Measurements from ENCODE around the gene BLID. TPM values are rescaled to one million over a fixed set of nuclear protein-coding genes. Genes with fewer than 3 reads are reported as not detected.

BLID gene
- total RNA-seq, 1 experiment from 2014 or later, result not detected

DNA sequence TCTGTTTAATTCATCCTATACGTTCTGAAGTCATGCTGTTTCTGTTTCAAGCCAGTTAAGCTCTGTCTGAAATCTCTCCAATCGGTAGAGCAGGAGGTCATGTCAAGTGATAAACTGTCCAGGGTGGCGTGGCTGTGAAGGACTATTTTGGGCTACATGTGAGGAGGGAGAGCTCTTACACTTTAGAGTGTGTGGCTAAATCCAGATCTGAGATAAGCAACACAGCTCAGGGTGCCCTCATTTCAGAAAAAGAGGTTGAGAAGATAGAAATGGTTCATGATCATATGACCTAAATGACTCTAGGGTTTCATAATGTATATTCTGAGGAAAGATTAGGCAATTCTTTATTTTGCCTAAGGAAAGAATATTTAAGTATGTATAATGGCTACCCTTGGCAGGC is 8.4 kb downstream of the BLID start:
- H3K23ac ChIP-seq (ENCODE audit: insufficient read length, low read depth, low read length), result no peak overlapping the region
- no peak overlapping the region for H4K8ac ChIP-seq (replicated peaks; ENCODE audit: insufficient read length, low read depth, low read length)
- no peak overlapping the region for H2BK120ac ChIP-seq (ENCODE audit: low read depth, low read length, poor library complexity, severe bottlenecking)
- H3K4me1 ChIP-seq (ENCODE audit: insufficient read depth, low read length), result no peaks in the 10 kb centered on the region
- H3K27me3 Mint-ChIP-seq (ENCODE audit: low read depth), result no peaks in the 10 kb centered on the region; the same call in 1 of the 2 replicates
- H2AK5ac ChIP-seq (ENCODE audit: insufficient read length, low read length), result no peak overlapping the region
- no peaks in the 10 kb centered on the region for H3K36me3 Mint-ChIP-seq (ENCODE audit: insufficient read depth in 1 of 3, low read depth in 3 of 3)
- no peak for DNase-seq
- H2AFZ ChIP-seq (ENCODE audit: low read length), result no peak overlapping the region
- H3K56ac ChIP-seq (ENCODE audit: insufficient read length, low read depth, low read length), result no peak overlapping the region
- no CpG with 5 or more reads among the region's 3 CpGs for WGBS (ENCODE audit: extremely low coverage, insufficient read length, low lambda C conversion rate)
- H2BK12ac ChIP-seq (ENCODE audit: insufficient read length, low read depth, low read length), result no peak overlapping the region
- no peak overlapping the region for H3T11ph ChIP-seq (ENCODE audit: low read length)
- TF ChIP-seq, protein P1, sequence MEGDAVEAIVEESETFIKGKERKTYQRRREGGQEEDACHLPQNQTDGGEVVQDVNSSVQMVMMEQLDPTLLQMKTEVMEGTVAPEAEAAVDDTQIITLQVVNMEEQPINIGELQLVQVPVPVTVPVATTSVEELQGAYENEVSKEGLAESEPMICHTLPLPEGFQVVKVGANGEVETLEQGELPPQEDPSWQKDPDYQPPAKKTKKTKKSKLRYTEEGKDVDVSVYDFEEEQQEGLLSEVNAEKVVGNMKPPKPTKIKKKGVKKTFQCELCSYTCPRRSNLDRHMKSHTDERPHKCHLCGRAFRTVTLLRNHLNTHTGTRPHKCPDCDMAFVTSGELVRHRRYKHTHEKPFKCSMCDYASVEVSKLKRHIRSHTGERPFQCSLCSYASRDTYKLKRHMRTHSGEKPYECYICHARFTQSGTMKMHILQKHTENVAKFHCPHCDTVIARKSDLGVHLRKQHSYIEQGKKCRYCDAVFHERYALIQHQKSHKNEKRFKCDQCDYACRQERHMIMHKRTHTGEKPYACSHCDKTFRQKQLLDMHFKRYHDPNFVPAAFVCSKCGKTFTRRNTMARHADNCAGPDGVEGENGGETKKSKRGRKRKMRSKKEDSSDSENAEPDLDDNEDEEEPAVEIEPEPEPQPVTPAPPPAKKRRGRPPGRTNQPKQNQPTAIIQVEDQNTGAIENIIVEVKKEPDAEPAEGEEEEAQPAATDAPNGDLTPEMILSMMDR (conservative IDR thresholded peaks at IDR 0.05), result no peak
- no peak overlapping the region for H3K18ac ChIP-seq (ENCODE audit: insufficient read length, low read depth, low read length)
- H4K20me1 ChIP-seq (ENCODE audit: control insufficient read depth, insufficient read depth, insufficient read length), result no peaks in the 10 kb centered on the region
- H4K91ac ChIP-seq (ENCODE audit: insufficient read length, low read depth, low read length), result no peak overlapping the region
- H3K4me1 Mint-ChIP-seq, result peaks cover 15% of the 10 kb centered on the region in 2 experiments
- H3K9ac ChIP-seq (ENCODE audit: extremely low read depth, insufficient read length, low read length), result no peak overlapping the region
- no peak overlapping the region for H3K4me2 ChIP-seq (ENCODE audit: insufficient read depth, insufficient read length, low read length)
- no peak overlapping the region for H3K4me3 Mint-ChIP-seq
- no peaks in the 10 kb centered on the region for H3K9me3 ChIP-seq (ENCODE audit: control insufficient read depth, low read depth, low read length)
- no peak overlapping the region for H2BK20ac ChIP-seq (ENCODE audit: low read depth, low read length, poor library complexity, severe bottlenecking)
- H3K27ac ChIP-seq (ENCODE audit: insufficient read length, low read depth, low read length), result no peak overlapping the region
- no peak overlapping the region for H3K4ac ChIP-seq (ENCODE audit: low read depth, low read length)
- H3K27me3 ChIP-seq (ENCODE audit: insufficient read depth, low read length), result no peaks in the 10 kb centered on the region
- H3K14ac ChIP-seq (ENCODE audit: insufficient read depth, low read length), result no peak overlapping the region
- H3K79me1 ChIP-seq (ENCODE audit: insufficient read depth, low read depth, low read length, poor library complexity, severe bottlenecking), result no peaks in the 10 kb centered on the region
- H2BK15ac ChIP-seq (ENCODE audit: low read depth, low read length), result no peak overlapping the region
- no peak overlapping the region for H3K27ac Mint-ChIP-seq
- H2BK5ac ChIP-seq (ENCODE audit: insufficient read length, low read length), result no peak overlapping the region
- no peaks in the 10 kb centered on the region for H3K23me2 ChIP-seq (ENCODE audit: insufficient read length, low read depth, low read length, poor library complexity, severe bottlenecking)
- H3K9me3 Mint-ChIP-seq, result no peaks in the 10 kb centered on the region; a peak in 1 of 5 replicates
- no peak overlapping the region for H4K5ac ChIP-seq (ENCODE audit: insufficient read length, low read depth, low read length)
- no peaks in the 10 kb centered on the region for H3K79me2 ChIP-seq (ENCODE audit: insufficient read depth, low read length)
